Activated CD4-positive, CD25-positive, alpha-beta regulatory T cell treated with anti-CD3 and anti-CD28 coated beads, Interleukin-2, amount 50 U/mL, for 72 hours (primary cell): ENCODE results near the gene ABCD3.
"Not testable (repeated sequence)": the region's sequence is repeated elsewhere in the genome, so short reads cannot be mapped to it uniquely, and the experiment has no call there.

Source experiments
- DNase-seq: peaks from one replicate; pipeline ENCODE4 v3.0.0; 2021

ABCD3 gene

GRCh38 chr1:94553931-94554330 is 135.7 kb downstream of the ABCD3 start:
- DNase-seq, result no peak

GRCh38 chr1:94554580-94554979 is 136.4 kb downstream of the ABCD3 start:
- no peak for DNase-seq

GRCh38 chr1:94555091-94555490 is 136.9 kb downstream of the ABCD3 start:
- DNase-seq, result no peak

GRCh38 chr1:94559921-94560320 is 141.7 kb downstream of the ABCD3 start:
- DNase-seq, result no peak

GRCh38 chr1:94560333-94560732 is 142.1 kb downstream of the ABCD3 start:
- DNase-seq, result no peak

GRCh38 chr1:94562519-94563260 is 144.5 kb downstream of the ABCD3 start:
- DNase-seq, result no peak

GRCh38 chr1:94565901-94566300 is 147.7 kb downstream of the ABCD3 start:
- no peak for DNase-seq

- not testable (repeated sequence) for DNase-seq
These were observed 148.2 kb downstream of the ABCD3 start for GRCh38 chr1:94566436-94566835.

- not testable (repeated sequence) for DNase-seq
These were observed 149.9 kb downstream of the ABCD3 start for GRCh38 chr1:94567975-94568607.
